Ovary (tissue), 3 donors: Measurements from ENCODE around the gene SPRED1.

Experiments
- CTCF ChIP-seq, 3 donors: fragments of 450-650 bp in 2 of 3; fragments of 200-600 bp in 1 of 3; IDR thresholded peaks; one replicate each; pipeline versions ENCODE4 v1.5.1 to v1.8.0; 2016 to 2022; ENCODE audit warnings: antibody characterized with exemption in 3 of 3, mild to moderate bottlenecking in 1 of 3
- EP300 ChIP-seq: sonication (generic); formaldehyde crosslinking; IDR thresholded peaks from one replicate; pipeline ENCODE4 v1.6.1; 2017; ENCODE audit warnings: antibody characterized with exemption
- POLR2A ChIP-seq: fragments of 450-650 bp; IDR thresholded peaks from one replicate; pipeline ENCODE4 v1.6.1; 2017; ENCODE audit warnings: antibody characterized with exemption, mild to moderate bottlenecking, moderate library complexity
- donor health status: DM: no; HTN: no; CAD: no.

GRCh38 chr15:38266247-38266986 is 13.8 kb downstream of the SPRED1 start:
- TF ChIP-seq POLR2A (no peak), CTCF (IDR thresholded peaks at IDR 0.05) (no peak), EP300 (no peak)
